ENCODE data around the gene ZBP1. TPM values are rescaled to one million over a fixed set of nuclear protein-coding genes. Genes with fewer than 3 reads are reported as not detected.

Gene ZBP1
- total RNA-seq, 4 donors from 2014 or later, result 0.80 TPM; not detected in 3

DNA sequence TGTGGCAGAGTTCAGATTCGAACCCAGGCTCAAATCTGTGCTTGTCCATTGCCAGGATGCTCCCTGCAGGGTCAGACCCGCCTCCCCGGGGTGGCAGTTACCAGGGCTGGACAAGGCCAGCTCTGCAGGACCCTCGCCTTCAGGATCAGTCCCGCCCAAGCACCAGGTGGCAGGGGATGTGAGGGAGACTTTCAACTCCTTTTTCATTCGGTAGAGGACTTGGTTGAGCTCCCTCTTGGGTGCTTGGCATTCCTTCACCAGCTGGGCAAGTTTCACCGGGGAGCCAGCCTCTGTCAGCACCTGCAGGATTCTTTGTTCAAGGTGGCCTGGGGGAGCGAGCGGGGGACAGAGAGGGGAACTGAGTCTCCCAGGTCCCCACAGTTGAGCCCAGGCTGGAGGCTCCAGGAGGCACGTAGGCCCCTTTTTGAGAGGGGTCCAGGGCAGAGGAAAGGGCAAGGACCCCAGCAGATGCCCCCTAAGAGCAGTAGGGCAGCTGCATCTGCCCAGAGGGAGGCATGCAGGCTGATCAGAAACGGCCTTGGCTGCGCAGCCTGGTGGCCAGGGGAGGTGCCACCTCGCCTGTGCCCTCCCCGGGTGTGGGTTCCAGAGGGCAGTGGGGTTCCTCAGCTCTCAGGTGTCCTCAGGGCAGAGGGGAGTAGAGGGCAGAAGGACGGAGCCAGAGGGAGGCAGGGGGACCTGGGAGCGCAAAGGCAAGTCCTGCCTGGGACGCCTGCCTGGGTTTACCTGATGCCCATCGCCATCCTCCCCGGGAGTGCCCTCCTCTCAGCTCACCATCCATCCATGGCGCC is 3.9 kb downstream of the ZBP1 start:
- no peak overlapping the region for H3K4me3 ChIP-seq
- H3K9me3 ChIP-seq, result no peaks in the 10 kb centered on the region
- H3K36me3 ChIP-seq, result no peaks in the 10 kb centered on the region
- H3K27ac ChIP-seq, result no peak overlapping the region
- WGBS, result 85% methylated on average over 9 of the region's 20 CpGs
- H3K27me3 ChIP-seq, result peaks cover 11% of the 10 kb centered on the region
- no peak for TF ChIP-seq POLR2A (IDR thresholded peaks at IDR 0.05)
- TF ChIP-seq POLR2AphosphoS5 (IDR thresholded peaks at IDR 0.05), result no peak
- TF ChIP-seq, protein P1, sequence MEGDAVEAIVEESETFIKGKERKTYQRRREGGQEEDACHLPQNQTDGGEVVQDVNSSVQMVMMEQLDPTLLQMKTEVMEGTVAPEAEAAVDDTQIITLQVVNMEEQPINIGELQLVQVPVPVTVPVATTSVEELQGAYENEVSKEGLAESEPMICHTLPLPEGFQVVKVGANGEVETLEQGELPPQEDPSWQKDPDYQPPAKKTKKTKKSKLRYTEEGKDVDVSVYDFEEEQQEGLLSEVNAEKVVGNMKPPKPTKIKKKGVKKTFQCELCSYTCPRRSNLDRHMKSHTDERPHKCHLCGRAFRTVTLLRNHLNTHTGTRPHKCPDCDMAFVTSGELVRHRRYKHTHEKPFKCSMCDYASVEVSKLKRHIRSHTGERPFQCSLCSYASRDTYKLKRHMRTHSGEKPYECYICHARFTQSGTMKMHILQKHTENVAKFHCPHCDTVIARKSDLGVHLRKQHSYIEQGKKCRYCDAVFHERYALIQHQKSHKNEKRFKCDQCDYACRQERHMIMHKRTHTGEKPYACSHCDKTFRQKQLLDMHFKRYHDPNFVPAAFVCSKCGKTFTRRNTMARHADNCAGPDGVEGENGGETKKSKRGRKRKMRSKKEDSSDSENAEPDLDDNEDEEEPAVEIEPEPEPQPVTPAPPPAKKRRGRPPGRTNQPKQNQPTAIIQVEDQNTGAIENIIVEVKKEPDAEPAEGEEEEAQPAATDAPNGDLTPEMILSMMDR (IDR thresholded peaks at IDR 0.05), result no peak
- no peak for TF ChIP-seq EP300 (IDR thresholded peaks at IDR 0.05)
- no peak for DNase-seq (ENCODE audit: low spot score in 2 of 2)
- no peaks in the 10 kb centered on the region for H3K4me1 ChIP-seq

- Histone ChIP-seq H3K4me3 (no peak overlapping the region), H3K27ac (no peak overlapping the region), H3K36me3 (no peaks in the 10 kb centered on the region), H3K4me1 (no peaks in the 10 kb centered on the region), H3K9me3 (no peaks in the 10 kb centered on the region), H3K27me3 (peaks cover 17% of the 10 kb centered on the region)
- DNase-seq (ENCODE audit: low spot score in 2 of 2), result no peak
- 75% methylated on average over 7 of the region's 8 CpGs for WGBS
- no peak for TF ChIP-seq EP300 (IDR thresholded peaks at IDR 0.05)
- no peak for TF ChIP-seq POLR2AphosphoS5 (IDR thresholded peaks at IDR 0.05)
- TF ChIP-seq, protein P1 (IDR thresholded peaks at IDR 0.05), result no peak
- no peak for TF ChIP-seq POLR2A (IDR thresholded peaks at IDR 0.05)
These were observed 4.8 kb downstream of the ZBP1 start for GRCh38 chr20:57615445-57615811.

DNA sequence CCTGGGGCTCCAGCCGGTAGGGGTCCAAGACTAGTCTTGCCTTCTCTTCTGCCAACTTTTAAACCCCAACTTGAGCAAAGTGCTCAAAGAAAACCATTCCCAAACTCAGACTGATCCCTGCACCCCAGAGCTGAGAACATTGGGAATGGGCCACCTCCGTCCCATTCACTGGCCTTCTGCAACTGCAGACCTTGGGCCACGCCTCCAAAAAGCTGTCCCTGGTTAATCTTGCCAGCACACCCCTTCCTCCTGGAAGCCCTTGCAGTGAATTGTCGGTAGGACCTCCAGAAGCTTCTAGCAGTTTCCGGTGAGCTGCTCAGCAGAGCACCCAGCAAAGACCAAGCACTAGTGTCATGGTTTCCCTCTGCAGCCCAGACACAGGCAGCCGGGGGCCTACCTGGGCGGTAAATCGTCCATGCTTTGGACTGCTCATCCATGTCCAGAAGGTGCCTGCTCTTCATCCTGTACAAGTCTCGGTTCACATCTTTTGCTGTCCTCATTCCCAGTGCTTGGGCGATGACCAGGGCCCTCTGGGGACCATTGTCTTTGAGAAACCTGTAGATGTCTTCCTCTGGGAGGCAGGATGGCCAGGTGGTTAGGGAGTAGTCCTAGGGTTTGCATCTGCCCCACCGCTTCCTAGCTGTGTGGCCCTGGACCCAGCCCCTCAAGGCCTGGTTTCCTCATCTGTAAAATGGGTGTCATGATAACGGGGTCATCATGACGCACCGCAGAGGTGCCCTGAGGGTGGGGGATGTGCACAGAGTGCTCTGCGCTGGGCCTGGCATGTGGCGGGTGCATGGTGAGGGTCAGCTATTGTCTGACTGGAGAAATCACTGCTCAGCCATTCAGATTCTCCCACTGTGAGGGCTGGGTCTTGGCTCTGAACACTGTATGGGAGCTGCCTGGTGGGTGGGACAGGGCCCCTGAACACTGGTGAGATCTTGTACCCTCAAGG is 5.5 kb downstream of the ZBP1 start:
- H3K4me1 ChIP-seq, result no peaks in the 10 kb centered on the region
- H3K36me3 ChIP-seq, result no peaks in the 10 kb centered on the region
- peak in 1 of 2 donors; percentile 27 for DNase-seq (ENCODE audit: low spot score in 2 of 2)
- TF ChIP-seq EP300 (IDR thresholded peaks at IDR 0.05) (no peak), POLR2AphosphoS5 (IDR thresholded peaks at IDR 0.05) (no peak), POLR2A (IDR thresholded peaks at IDR 0.05) (no peak)
- TF ChIP-seq, protein P1 (IDR thresholded peaks at IDR 0.05), result no peak
- no peaks in the 10 kb centered on the region for H3K9me3 ChIP-seq
- no peak overlapping the region for H3K4me3 ChIP-seq
- no peak overlapping the region for H3K27ac ChIP-seq
- H3K27me3 ChIP-seq, result peaks cover 23% of the 10 kb centered on the region
- 97% methylated on average over 10 of the region's 16 CpGs for WGBS

GRCh38 chr20:57613481-57613921 is 6.7 kb downstream of the ZBP1 start:
- Histone ChIP-seq H3K9me3 (no peaks in the 10 kb centered on the region), H3K4me1 (no peaks in the 10 kb centered on the region), H3K27ac (no peak overlapping the region), H3K36me3 (no peaks in the 10 kb centered on the region), H3K4me3 (no peak overlapping the region), H3K27me3 (peaks cover 29% of the 10 kb centered on the region)
- TF ChIP-seq EP300 (IDR thresholded peaks at IDR 0.05) (no peak), POLR2AphosphoS5 (IDR thresholded peaks at IDR 0.05) (no peak), POLR2A (IDR thresholded peaks at IDR 0.05) (no peak)
- TF ChIP-seq, protein P1 (IDR thresholded peaks at IDR 0.05), result no peak
- 87% methylated on average over 10 of the region's 12 CpGs for WGBS
- DNase-seq (ENCODE audit: low spot score in 2 of 2), result peak; percentile 28 to 67

DNA sequence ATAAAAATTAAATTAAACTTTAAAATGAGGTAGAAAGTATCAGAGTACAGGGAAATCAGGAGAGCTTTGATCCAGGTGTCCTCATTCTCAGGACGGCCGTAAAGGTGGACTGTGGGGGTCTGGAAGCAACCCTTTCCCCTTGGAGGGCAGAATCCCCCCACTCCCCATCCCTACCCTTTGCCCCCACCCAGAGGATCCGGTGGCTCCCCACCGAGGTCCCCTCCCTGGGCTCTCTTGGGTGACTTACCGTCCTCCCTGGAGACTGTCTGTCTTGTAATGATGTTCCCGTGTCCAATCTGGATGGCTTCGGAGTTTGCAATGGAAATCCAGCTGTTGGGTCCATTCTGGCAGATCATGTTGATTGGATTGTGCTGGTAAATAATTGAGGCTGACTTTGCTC is 7.3 kb downstream of the ZBP1 start:
- Histone ChIP-seq H3K27ac (no peak overlapping the region), H3K4me1 (no peaks in the 10 kb centered on the region), H3K36me3 (no peaks in the 10 kb centered on the region), H3K9me3 (no peaks in the 10 kb centered on the region), H3K27me3 (peaks cover 29% of the 10 kb centered on the region), H3K4me3 (no peak overlapping the region)
- DNase-seq (ENCODE audit: low spot score in 2 of 2), result peak; percentile 35 to 72
- 93% methylated on average over 7 of the region's 7 CpGs for WGBS
- TF ChIP-seq EP300 (IDR thresholded peaks at IDR 0.05) (no peak), POLR2AphosphoS5 (IDR thresholded peaks at IDR 0.05) (no peak), POLR2A (IDR thresholded peaks at IDR 0.05) (no peak)
- TF ChIP-seq, protein P1 (IDR thresholded peaks at IDR 0.05), result no peak
